PC-3 (cell line): Measurements from ENCODE around the gene ATP5PF. TPM values are rescaled to one million over a fixed set of nuclear protein-coding genes. Genes with fewer than 3 reads are reported as not detected.

Experiments
- ATAC-seq: fragments of 200-7000 bp; cut with Tn5 transposase; 2 replicates; pipeline ENCODE4 v1.9.1; 2020; ENCODE audit warnings: mild to moderate bottlenecking, moderate library complexity
- BruUV-seq: library from RNA; stranded (reverse); fragments of 400-500 nt; replicated peaks from 2 replicates; lab custom pipeline; 2021; lab: Mats Ljungman, UMichigan
- CTCF ChIA-PET: fragments of 300-600 bp; sonication (Branson Sonifier 250); formaldehyde crosslinking; loops from one replicate; lab custom pipeline; 2022; ENCODE audit warnings: antibody characterized with exemption; lab: Charles Lee
- POLR2A ChIA-PET: fragments of 300-600 bp; sonication (Branson Sonifier 250); formaldehyde crosslinking; loops from one replicate; lab custom pipeline; 2022; ENCODE audit warnings: antibody characterized with exemption; ENCODE audit not compliant: unreplicated experiment; lab: Charles Lee
- DNase-seq: peaks from one replicate; pipeline ENCODE4 v3.0.0-alpha.2; 2015
- H2AFZ ChIP-seq: fragments of 300-600 bp; sonication (generic); 2 replicates; pipeline ENCODE4 v1.6.0; 2016; ENCODE audit warnings: antibody characterized with exemption, low read length
- H3F3A ChIP-seq: fragments of 300-600 bp; sonication (generic); one replicate; pipeline ENCODE4 v1.6.0; 2017; ENCODE audit warnings: antibody characterized with exemption, low read length, control low read depth, mild to moderate bottlenecking; ENCODE audit not compliant: unreplicated experiment
- H3K27ac ChIP-seq: fragments of 300-600 bp; sonication (generic); 2 replicates; pipeline ENCODE4 v1.5.1; 2016; ENCODE audit warnings: mild to moderate bottlenecking, low read length
- H3K27me3 ChIP-seq: fragments of 300-600 bp; sonication (generic); 2 replicates; pipeline ENCODE4 v1.6.1; 2016; ENCODE audit warnings: low read length, mixed read lengths
- H3K36me3 ChIP-seq: fragments of 300-600 bp; sonication (generic); 2 replicates; pipeline ENCODE4 v1.6.1; 2016; ENCODE audit warnings: low read depth, mixed run types, low read length, mixed read lengths
- H3K4me1 ChIP-seq: fragments of 300-600 bp; sonication (generic); 2 replicates; pipeline ENCODE4 v1.5.1; 2016; ENCODE audit warnings: low read length; ENCODE audit not compliant: insufficient read depth
- H3K4me2 ChIP-seq: fragments of 300-600 bp; sonication (generic); 2 replicates; pipeline ENCODE4 v1.6.0; 2016; ENCODE audit warnings: low read length
- H3K4me3 ChIP-seq: fragments of 300-600 bp; sonication (generic); 2 replicates; pipeline ENCODE4 v1.5.1; 2016; ENCODE audit warnings: mild to moderate bottlenecking, low read length, mixed read lengths
- H3K79me2 ChIP-seq: fragments of 300-600 bp; sonication (generic); 2 replicates; pipeline ENCODE4 v1.6.1; 2017; ENCODE audit warnings: low read length, mixed read lengths
- H3K9ac ChIP-seq: fragments of 300-600 bp; sonication (generic); 2 replicates; pipeline ENCODE4 v1.6.0; 2016; ENCODE audit warnings: mild to moderate bottlenecking, low read length
- H3K9me2 ChIP-seq: fragments of 300-600 bp; sonication (generic); replicated peaks from 2 replicates; pipeline ENCODE4 v1.6.1; 2016; ENCODE audit warnings: mixed run types, low read length, mixed read lengths
- H3K9me3 ChIP-seq: fragments of 300-600 bp; sonication (generic); 2 replicates; pipeline ENCODE4 v1.6.1; 2016; ENCODE audit warnings: low read length, mixed read lengths
- H4K20me1 ChIP-seq: fragments of 300-600 bp; sonication (generic); 2 replicates; pipeline ENCODE4 v1.6.1; 2016; ENCODE audit warnings: low read length, mixed read lengths
- CTCF ChIP-seq: fragments of 300-600 bp; sonication (generic); conservative IDR thresholded peaks from 2 replicates; pipeline ENCODE4 v1.5.1; 2017; ENCODE audit warnings: antibody characterized with exemption, low read depth, mild to moderate bottlenecking, low read length
- EZH2 ChIP-seq: fragments of 300-600 bp; sonication (generic); IDR thresholded peaks from one replicate; pipeline ENCODE4 v1.6.1; 2017; ENCODE audit warnings: antibody characterized with exemption, mild to moderate bottlenecking, low read length; ENCODE audit not compliant: unreplicated experiment
- EZH2phosphoT487 ChIP-seq: fragments of 300-600 bp; sonication (generic); IDR thresholded peaks from 2 replicates; pipeline ENCODE4 v1.6.1; 2018; ENCODE audit warnings: mild to moderate bottlenecking, antibody characterized with exemption, low read length, borderline replicate concordance
- intact Hi-C: fragments of 100-400 bp; cut with micrococcal nuclease; formaldehyde crosslinking; loops from 2 replicates; pipeline ENCODE4 v1.9.0; 2023
- total RNA-seq: library from RNA; depleted of rRNA; stranded (reverse); fragments of >200 nt; gene quantifications from 2 replicates; pipeline ENCODE4 v1.2.3, GENCODE V29; 2014

ATP5PF gene
- total RNA-seq, 1 experiment from 2014 or later: 170 TPM

GRCh38 chr21:25750085-25750484 is 15.4 kb upstream of the ATP5PF start:
- intact Hi-C loops: no loop called here
- H3K27ac ChIP-seq: no peak overlapping the region
- no peak overlapping the region for H3K4me3 ChIP-seq
- no TSS peak for BruUV-seq
- H3K4me1 ChIP-seq: no peaks in the 10 kb centered on the region
- no peaks in the 10 kb centered on the region for H3K9me2 ChIP-seq
- H3K27me3 ChIP-seq: no peaks in the 10 kb centered on the region
- no peak overlapping the region for H2AFZ ChIP-seq
- no peaks in the 10 kb centered on the region for H3K9me3 ChIP-seq
- ChIA-PET POLR2A (no interaction called here), CTCF (no interaction called here)
- no peak for DNase-seq
- no peaks in the 10 kb centered on the region for H3K79me2 ChIP-seq
- H4K20me1 ChIP-seq: no peaks in the 10 kb centered on the region
- ATAC-seq: no peak
- no peak overlapping the region for H3K4me2 ChIP-seq
- H3K36me3 ChIP-seq: peaks cover 13% of the 10 kb centered on the region
- TF ChIP-seq CTCF (no peak), EZH2phosphoT487 (no peak), EZH2 (no peak)
- no peak overlapping the region for H3K9ac ChIP-seq
- no peaks in the 10 kb centered on the region for H3F3A ChIP-seq

- H3K36me3 ChIP-seq: peaks cover 2% of the 10 kb centered on the region; the same call in 1 of the 2 replicates
- no peaks in the 10 kb centered on the region for H4K20me1 ChIP-seq
- no peaks in the 10 kb centered on the region for H3K27me3 ChIP-seq
- intact Hi-C loops: no loop called here
- no peaks in the 10 kb centered on the region for H3K4me1 ChIP-seq
- H3K9ac ChIP-seq: no peak overlapping the region
- H3K27ac ChIP-seq: no peak overlapping the region
- ChIA-PET CTCF (interaction anchor here (0.6 kb wide), 1 partner anchor 46 kb away, joined by 12 read pairs; no protein-coding TSS in a partner anchor), POLR2A (no interaction called here)
- no TSS peak for BruUV-seq
- no peak for TF ChIP-seq EZH2
- no peak for TF ChIP-seq EZH2phosphoT487
- no peak for TF ChIP-seq CTCF
- no peak for ATAC-seq
- no peak overlapping the region for H3K4me2 ChIP-seq
- H3F3A ChIP-seq: no peaks in the 10 kb centered on the region
- no peak overlapping the region for H3K4me3 ChIP-seq
- H3K9me3 ChIP-seq: no peaks in the 10 kb centered on the region
- no peak overlapping the region for H2AFZ ChIP-seq
- no peak for DNase-seq
- no peaks in the 10 kb centered on the region for H3K9me2 ChIP-seq
- H3K79me2 ChIP-seq: peaks cover 10% of the 10 kb centered on the region
Measured at GRCh38 chr21:25744854-25745253, 10.2 kb upstream of the ATP5PF start.

GRCh38 chr21:25742900-25743299 is 8.2 kb upstream of the ATP5PF start:
- intact Hi-C loops: no loop called here
- H3K4me2 ChIP-seq: no peak overlapping the region
- ATAC-seq (no peak), DNase-seq (no peak)
- no peaks in the 10 kb centered on the region for H3K9me3 ChIP-seq
- no peak overlapping the region for H3K27ac ChIP-seq
- peaks cover 2% of the 10 kb centered on the region; the same call in 1 of the 2 replicates for H3K36me3 ChIP-seq
- H2AFZ ChIP-seq: no peak overlapping the region
- H3K27me3 ChIP-seq: no peaks in the 10 kb centered on the region
- TF ChIP-seq EZH2phosphoT487 (no peak), CTCF (no peak), EZH2 (no peak)
- H3K9me2 ChIP-seq: no peaks in the 10 kb centered on the region
- no peaks in the 10 kb centered on the region for H3K4me1 ChIP-seq
- peaks cover 29% of the 10 kb centered on the region for H3K79me2 ChIP-seq
- H3K4me3 ChIP-seq: no peak overlapping the region
- BruUV-seq: no TSS peak
- CTCF ChIA-PET: no interaction called here
- H3F3A ChIP-seq: no peaks in the 10 kb centered on the region
- H4K20me1 ChIP-seq: no peaks in the 10 kb centered on the region
- no peak overlapping the region for H3K9ac ChIP-seq
- POLR2A ChIA-PET: no interaction called here
